ENCODE results near the gene GAB1.

- TF ChIP-seq POLR2AphosphoS5 (IDR thresholded peaks at IDR 0.05; ENCODE audit: low read depth, low read length) (no peak), EZH2phosphoT487 (IDR thresholded peaks at IDR 0.05; ENCODE audit: borderline replicate concordance) (no peak), SP1 (IDR thresholded peaks at IDR 0.05; ENCODE audit: low read depth) (no peak), FOSL1 (IDR thresholded peaks at IDR 0.05; ENCODE audit: low read depth) (no peak), POLR2A (IDR thresholded peaks at IDR 0.05; ENCODE audit: borderline replicate concordance, extremely low read depth, insufficient read depth, insufficient read length) (no peak), EZH2 (IDR thresholded peaks at IDR 0.05) (no peak), CBX3 (IDR thresholded peaks at IDR 0.05; ENCODE audit: low read depth) (no peak), ELF1 (IDR thresholded peaks at IDR 0.05; ENCODE audit: borderline replicate concordance, low read depth) (no peak)
- TF ChIP-seq, protein P1, sequence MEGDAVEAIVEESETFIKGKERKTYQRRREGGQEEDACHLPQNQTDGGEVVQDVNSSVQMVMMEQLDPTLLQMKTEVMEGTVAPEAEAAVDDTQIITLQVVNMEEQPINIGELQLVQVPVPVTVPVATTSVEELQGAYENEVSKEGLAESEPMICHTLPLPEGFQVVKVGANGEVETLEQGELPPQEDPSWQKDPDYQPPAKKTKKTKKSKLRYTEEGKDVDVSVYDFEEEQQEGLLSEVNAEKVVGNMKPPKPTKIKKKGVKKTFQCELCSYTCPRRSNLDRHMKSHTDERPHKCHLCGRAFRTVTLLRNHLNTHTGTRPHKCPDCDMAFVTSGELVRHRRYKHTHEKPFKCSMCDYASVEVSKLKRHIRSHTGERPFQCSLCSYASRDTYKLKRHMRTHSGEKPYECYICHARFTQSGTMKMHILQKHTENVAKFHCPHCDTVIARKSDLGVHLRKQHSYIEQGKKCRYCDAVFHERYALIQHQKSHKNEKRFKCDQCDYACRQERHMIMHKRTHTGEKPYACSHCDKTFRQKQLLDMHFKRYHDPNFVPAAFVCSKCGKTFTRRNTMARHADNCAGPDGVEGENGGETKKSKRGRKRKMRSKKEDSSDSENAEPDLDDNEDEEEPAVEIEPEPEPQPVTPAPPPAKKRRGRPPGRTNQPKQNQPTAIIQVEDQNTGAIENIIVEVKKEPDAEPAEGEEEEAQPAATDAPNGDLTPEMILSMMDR (IDR thresholded peaks at IDR 0.05 in 2 of 3, conservative IDR thresholded peaks at IDR 0.05 in 1 of 3; ENCODE audit: borderline replicate concordance in 1 of 3, insufficient read depth in 1 of 3, low read depth in 2 of 3, low read length in 2 of 3), result peak in 2 of 3 experiments; percentile 49 to 50; a peak in 4 of 6 replicates
- TF ChIP-seq, protein P2, sequence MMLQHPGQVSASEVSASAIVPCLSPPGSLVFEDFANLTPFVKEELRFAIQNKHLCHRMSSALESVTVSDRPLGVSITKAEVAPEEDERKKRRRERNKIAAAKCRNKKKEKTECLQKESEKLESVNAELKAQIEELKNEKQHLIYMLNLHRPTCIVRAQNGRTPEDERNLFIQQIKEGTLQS (IDR thresholded peaks at IDR 0.05), result no peak
Observed at GRCh38 chr4:143375326-143376073, 38.8 kb downstream of the GAB1 start.

All from HCT116 (cell line).